Natural killer cell treated with Interleukin-12 subunit alpha and Interleukin-12 subunit beta and Interleukin-15 and Interleukin-18, amount 100 ng/mL, for 72 hours (primary cell): ENCODE measurements around the gene HIKESHI. TPM values are rescaled to one million over a fixed set of nuclear protein-coding genes. Genes with fewer than 3 reads are reported as not detected.

Experiments used
- total RNA-seq, 2 donors: library from RNA; stranded (reverse); gene quantifications; one replicate each; pipeline ENCODE4 v1.2.3, GENCODE V29; 2022

Gene HIKESHI
- total RNA-seq, 2 donors from 2014 or later: 42.7 to 64.3 TPM

Other genes starting within 250 kb of the HIKESHI start
- gene PICALM, start 233.2 kb upstream of the HIKESHI start, total RNA-seq: 100 to 1,000 TPM; 208 to 223 TPM
- gene EED, start 57.5 kb upstream of the HIKESHI start, total RNA-seq: 100 to 1,000 TPM in 1 of 2 donors, 10 to 100 TPM in 1; 89.3 to 143 TPM
- 1 to 10 TPM in 1 of 2 donors, under 1 TPM in 1; 0.67 to 2.8 TPM for gene CCDC81, start 72.6 kb downstream of the HIKESHI start, total RNA-seq